NCI-H1417 (cell line): ENCODE data around the gene ARX.
A peak's percentile ranks its signal among the peaks of the same experiment; 100 is the strongest.

ENCODE experiments used
- DNase-seq, 3 experiments: peaks; one replicate each; lab custom pipeline; 2025; lab: John Stamatoyannopoulos, UW

Gene ARX

GRCh38 chrX:25001808-25002660, 13.7 kb downstream of the ARX start:
- DNase-seq, result no peak

- DNase-seq, result peak in 1 of 3 experiments; percentile 58
Observed at GRCh38 chrX:24999511-24999910, 16.3 kb downstream of the ARX start.

- DNase-seq, result no peak
Observed at GRCh38 chrX:24996096-24996709, 19.6 kb downstream of the ARX start.

- no peak for DNase-seq
Observed at GRCh38 chrX:24993879-24994278, 21.9 kb downstream of the ARX start.

GRCh38 chrX:24990535-24990934, 25.2 kb downstream of the ARX start:
- DNase-seq, result peak in 2 of 3 experiments; percentile 66 to 89

- DNase-seq, result peak in 1 of 3 experiments; percentile 72
Observed at GRCh38 chrX:24988314-24988713, 27.5 kb downstream of the ARX start.

- DNase-seq, result no peak
Observed at GRCh38 chrX:24987731-24988130, 28.0 kb downstream of the ARX start.

- DNase-seq, result no peak
Observed at GRCh38 chrX:24985120-24985519, 30.6 kb downstream of the ARX start.

- DNase-seq, result no peak
Observed at GRCh38 chrX:24983931-24984330, 31.8 kb downstream of the ARX start.

- DNase-seq, result no peak
Observed at GRCh38 chrX:24982306-24982965, 33.3 kb downstream of the ARX start.

GRCh38 chrX:24981030-24981429, 34.7 kb downstream of the ARX start:
- no peak for DNase-seq

- peak in 1 of 3 experiments; percentile 34 for DNase-seq
Observed at GRCh38 chrX:24979081-24979480, 36.7 kb downstream of the ARX start.

- no peak for DNase-seq
Observed at GRCh38 chrX:24969812-24970211, 46.0 kb downstream of the ARX start.

- no peak for DNase-seq
Observed at GRCh38 chrX:24965372-24965771, 50.4 kb downstream of the ARX start.

- no peak for DNase-seq
Observed at GRCh38 chrX:24963823-24964222, 51.9 kb downstream of the ARX start.

GRCh38 chrX:24961809-24962208, 54.0 kb downstream of the ARX start:
- DNase-seq, result no peak

- DNase-seq, result no peak
Observed at GRCh38 chrX:24956828-24957227, 58.9 kb downstream of the ARX start.

GRCh38 chrX:24955372-24955930, 60.3 kb downstream of the ARX start:
- DNase-seq, result no peak

- DNase-seq, result no peak
Observed at GRCh38 chrX:24954732-24955131, 61.0 kb downstream of the ARX start.
